NOMO-1 treated with DMSO at 0.1 percent for 48 hours (cell line): ENCODE measurements around the gene GZMA.
"Not testable (repeated sequence)": the region's sequence is repeated elsewhere in the genome, so short reads cannot be mapped to it uniquely, and the experiment has no call there.

Experiments
- DNase-seq: peaks from one replicate; lab custom pipeline; 2025; ENCODE audit not compliant: unreplicated experiment; lab: John Stamatoyannopoulos, UW

The GZMA gene

GRCh38 chr5:55102348-55102747, at the start of gene GZMA:
Gene GZMA, plus strand, starts transcription at chr5:55102646. Its CDS starts 37 bp downstream, at chr5:55102683.
- peak; percentile 87 for DNase-seq

- DNase-seq = no peak
Measured at GRCh38 chr5:55055183-55055582, 47.3 kb upstream of the GZMA start.

DNA sequence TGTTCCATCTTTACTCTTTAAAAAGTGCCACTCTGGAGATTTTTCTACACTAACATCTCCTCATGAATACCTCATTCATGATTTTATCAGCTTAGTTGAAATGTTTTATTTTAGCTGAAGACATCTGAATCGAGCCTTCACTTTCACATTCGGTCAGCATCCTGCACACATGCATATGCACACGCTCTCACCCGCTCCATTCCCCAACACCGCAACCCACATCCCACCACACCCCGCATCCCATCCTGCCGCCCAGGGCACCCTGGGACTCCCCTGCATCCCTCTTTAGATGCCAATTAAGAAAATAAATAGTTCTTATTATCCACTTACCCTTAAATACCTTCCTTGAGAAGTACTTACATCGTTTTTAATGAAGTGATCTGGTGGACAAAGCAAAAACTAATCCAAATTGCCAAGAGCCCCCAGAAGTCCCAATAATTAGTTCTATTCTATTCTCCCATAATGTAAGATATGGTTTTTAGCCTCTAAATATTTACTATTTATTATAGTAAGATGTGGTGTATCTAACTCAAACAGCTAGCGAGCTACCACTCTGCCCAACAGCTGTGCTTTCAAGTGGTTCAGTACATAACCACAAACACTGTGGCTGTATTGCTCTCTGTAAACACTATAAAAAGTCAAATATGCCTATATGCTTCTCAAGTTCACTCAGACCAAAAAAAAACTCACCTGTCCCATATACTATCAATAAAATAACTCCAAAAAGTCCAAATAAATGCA, 40.2 kb upstream of the GZMA start:
- no peak for DNase-seq

- no peak for DNase-seq
Measured at GRCh38 chr5:55063220-55063863, 39.1 kb upstream of the GZMA start.

- DNase-seq = no peak
Measured at GRCh38 chr5:55063899-55064298, 38.5 kb upstream of the GZMA start.

GRCh38 chr5:55064523-55064922, 37.9 kb upstream of the GZMA start:
- no peak for DNase-seq

DNA sequence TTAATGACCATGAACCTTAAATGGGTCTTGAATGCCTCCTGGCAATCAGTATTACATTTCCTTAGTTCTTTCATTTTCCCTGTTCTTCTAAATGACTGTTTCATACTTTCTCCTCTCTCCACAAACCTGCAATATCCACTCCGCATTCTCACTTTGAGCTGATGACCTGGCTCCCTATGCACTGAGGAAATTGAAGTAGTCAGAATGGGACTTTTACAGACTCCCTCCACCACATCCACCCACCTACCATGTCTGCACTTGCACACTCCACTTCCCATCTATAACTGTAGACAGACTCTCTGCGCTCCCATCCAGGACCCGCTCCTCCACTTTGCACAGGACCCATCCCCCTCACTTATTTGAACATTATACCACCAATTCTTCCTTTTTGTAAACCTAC, 36.2 kb upstream of the GZMA start:
- no peak for DNase-seq

DNA sequence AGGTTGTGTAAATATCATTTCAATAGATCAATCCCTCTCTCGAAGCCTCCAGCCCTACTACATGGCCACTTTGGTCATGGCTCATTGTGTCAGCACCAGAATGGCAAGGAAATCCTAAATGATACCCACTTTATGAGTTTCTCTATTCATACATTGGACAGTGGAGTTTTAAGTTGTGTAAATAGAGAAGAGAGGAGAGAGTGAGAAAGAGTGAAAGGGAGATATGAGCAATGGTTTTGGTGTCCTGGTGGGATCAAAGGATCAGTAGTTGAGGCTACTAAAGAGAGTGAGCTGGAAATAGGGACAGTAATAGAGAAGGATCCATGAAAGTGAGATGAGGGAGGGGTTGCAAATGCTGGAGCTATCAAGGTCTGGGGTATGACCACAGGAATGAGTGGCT, 31.5 kb upstream of the GZMA start:
- DNase-seq = no peak

DNA sequence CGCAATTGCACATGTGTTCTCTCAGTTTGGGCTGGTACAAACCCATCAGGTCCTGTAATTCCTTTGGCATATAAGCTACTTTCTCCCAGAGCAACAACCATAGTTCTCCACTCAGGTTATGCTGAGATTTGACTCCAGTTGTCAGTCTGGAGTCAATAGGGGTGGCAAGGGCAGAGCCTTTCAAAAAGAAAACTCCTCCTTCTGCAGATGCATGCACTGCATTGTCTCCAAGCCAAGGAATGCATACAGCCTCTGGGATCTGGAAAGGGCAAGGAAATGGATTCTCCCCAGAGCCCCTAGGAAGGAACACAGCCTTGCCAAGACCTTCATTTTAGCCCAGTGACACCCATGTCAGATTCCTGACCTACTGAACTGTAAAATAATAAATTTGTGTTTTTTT, 31.0 kb upstream of the GZMA start:
- DNase-seq = no peak

DNA sequence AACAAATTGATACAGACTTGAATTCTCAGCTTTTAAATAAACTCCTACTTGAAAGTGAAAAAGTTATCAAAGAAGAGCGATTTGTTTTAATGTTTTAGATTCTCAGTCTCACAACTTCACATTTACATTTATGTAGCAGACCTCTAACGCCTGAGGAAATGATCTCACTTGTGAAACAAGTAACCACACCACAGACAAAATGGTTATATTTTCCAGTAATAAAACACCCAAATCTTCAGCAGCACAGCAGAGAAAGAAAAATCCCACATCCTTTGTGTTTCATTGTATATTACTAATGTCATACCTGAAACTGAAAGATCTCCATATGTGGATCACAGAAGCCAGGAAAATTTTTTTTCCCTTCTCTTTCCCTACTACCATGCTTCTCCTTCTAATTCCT, 29.8 kb upstream of the GZMA start:
- DNase-seq = peak; percentile 69

DNA sequence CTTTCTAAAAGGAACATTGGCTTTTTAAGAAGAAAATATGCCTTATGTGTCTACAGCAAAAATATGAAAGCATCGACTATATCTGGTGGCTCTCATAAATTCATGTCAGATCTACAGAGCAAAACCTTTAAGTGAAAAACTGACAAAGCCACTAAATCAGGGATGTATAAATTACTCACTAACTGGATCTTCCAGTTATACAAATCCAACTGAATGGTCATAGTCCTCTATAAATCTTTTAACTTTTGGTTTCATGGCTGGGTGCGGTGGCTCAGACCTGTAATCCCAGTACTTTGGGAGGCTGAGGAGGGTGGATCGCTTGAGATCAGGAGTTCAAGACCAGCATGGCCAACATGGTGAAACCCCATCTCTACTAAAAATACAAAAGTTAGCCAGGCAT, 29.2 kb upstream of the GZMA start:
- no peak for DNase-seq

- DNase-seq = no peak
Measured at GRCh38 chr5:55081541-55081940, 20.9 kb upstream of the GZMA start.

GRCh38 chr5:55089301-55089700, 13.1 kb upstream of the GZMA start:
- DNase-seq = not testable (repeated sequence)

DNA sequence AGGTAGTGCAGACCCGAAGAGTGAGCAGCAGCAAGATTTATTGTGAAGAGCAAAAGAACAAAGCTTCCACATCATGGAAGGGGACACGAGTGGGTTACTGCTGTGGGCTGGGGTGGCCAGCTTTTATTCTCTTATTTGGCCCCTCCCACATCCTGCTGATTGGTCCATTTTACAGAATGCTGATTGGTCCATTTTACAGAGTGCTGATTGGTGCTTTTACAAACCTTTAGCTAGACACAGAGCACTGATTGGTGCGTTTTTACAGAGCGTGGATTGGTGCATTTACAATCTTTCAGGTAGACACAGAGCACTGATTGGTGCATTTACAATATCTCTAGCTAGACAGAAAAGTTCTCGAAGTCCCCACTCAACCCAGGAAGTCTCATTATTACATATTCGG, 11.4 kb upstream of the GZMA start:
- DNase-seq = not testable (repeated sequence)

- DNase-seq = no peak
Measured at GRCh38 chr5:55096182-55096581, 6.3 kb upstream of the GZMA start.

GRCh38 chr5:55096861-55097260, 5.6 kb upstream of the GZMA start:
- DNase-seq = no peak

- DNase-seq = not testable (repeated sequence)
Measured at GRCh38 chr5:55101148-55101547, 1.3 kb upstream of the GZMA start.

- DNase-seq = peak; percentile 3
Measured at GRCh38 chr5:55101556-55102276, 730 bp upstream of the GZMA start.

GRCh38 chr5:55104036-55104772, 1.8 kb downstream of the GZMA start:
- DNase-seq = peak; percentile 86

DNA sequence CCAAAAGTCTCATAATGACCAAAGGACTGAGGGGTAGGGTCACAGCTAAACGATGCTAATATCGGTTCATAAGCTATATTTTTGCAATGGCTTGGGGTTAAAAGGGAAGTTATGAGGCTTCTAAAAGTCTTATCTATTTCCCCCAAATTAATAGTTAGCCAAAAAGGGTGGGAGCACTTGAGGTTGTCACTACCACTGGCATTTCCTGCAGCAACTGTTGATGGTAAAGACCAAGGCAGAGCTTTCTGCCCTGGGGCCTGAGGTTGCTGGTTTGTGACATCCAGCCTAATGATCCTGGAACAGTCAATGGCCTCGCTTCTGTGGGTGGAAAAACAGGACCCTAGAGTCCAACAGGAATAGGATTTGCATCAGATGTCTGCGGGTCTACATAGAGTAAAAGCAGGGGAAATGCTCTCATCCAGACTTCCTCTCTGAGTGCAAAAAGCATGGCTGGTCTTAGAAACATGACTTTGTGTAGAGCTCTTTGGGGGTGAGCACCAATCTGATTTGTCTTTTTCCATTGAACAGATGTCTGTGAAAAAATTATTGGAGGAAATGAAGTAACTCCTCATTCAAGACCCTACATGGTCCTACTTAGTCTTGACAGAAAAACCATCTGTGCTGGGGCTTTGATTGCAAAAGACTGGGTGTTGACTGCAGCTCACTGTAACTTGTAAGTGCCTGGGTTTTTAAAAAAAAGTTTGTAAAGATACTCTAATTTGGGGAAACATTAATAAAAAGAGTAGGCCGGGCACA, 2.7 kb downstream of the GZMA start:
- peak; percentile 74 for DNase-seq

- DNase-seq = not testable (repeated sequence)
Measured at GRCh38 chr5:55105976-55106375, 3.5 kb downstream of the GZMA start.
